ENCODE measurements around the gene SORCS2. TPM values are rescaled to one million over a fixed set of nuclear protein-coding genes. Genes with fewer than 3 reads are reported as not detected.

The SORCS2 gene
- polyA plus RNA-seq, 1 of the 3 experiments (the other 2 are of a cell fraction) = 1.6 TPM

DNA sequence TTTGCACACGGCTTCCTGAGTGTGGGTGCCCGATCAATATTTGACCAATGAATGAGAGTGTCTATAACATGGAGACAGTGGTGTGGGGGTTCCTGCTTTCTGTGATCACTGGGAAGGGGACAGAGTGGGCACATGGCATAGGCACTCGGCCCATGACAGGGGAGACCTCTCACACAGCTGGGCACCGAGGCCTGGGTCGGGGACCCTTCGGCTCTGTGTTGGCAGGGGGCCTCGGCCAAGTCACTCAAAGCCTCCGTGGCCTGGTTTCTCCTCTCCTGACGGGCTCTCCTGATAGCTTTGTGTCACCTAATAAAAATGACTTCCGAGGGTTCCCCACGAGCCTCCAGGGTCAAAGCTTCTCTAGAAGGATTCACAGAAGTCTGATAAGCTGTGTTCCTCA is 286.3 kb downstream of the SORCS2 start:
- ChIA-PET POLR2A (no interaction called here), CTCF (interaction anchor here (0.5 to 1.2 kb wide), 2 partner anchors 15 to 241 kb away, joined by 3 read pairs; no protein-coding TSS in a partner anchor)
- Histone ChIP-seq H3K4me1 (ENCODE audit: control insufficient read depth in 1 of 2, insufficient read depth in 2 of 2, low read depth in 1 of 2, low read length in 1 of 2) (no peaks in the 10 kb centered on the region), H3K9me3 (no peaks in the 10 kb centered on the region), H3K9ac (no peak overlapping the region), H3F3A (replicated peaks; ENCODE audit: insufficient read depth) (no peaks in the 10 kb centered on the region), H3K9me2 (no peaks in the 10 kb centered on the region), H3K27me3 (ENCODE audit: insufficient read depth) (no peaks in the 10 kb centered on the region; the same call in 1 of the 2 replicates), H3K79me2 (ENCODE audit: insufficient read depth) (no peaks in the 10 kb centered on the region), H3K27ac (ENCODE audit: low read depth in 2 of 2, low read length in 1 of 2) (no peak overlapping the region), H3K36me3 (replicated peaks in 1 of 2; ENCODE audit: control insufficient read depth in 1 of 2, insufficient read depth in 2 of 2, low read length in 1 of 2) (no peaks in the 10 kb centered on the region), H2AFZ (ENCODE audit: low read depth) (no peak overlapping the region), H4K20me1 (ENCODE audit: insufficient read depth) (no peaks in the 10 kb centered on the region), H3K4me2 (no peak overlapping the region), H3K4me3 (ENCODE audit: low read depth in 2 of 2, low read length in 1 of 2) (no peak overlapping the region)
- no peak for DNase-seq
- WGBS (ENCODE audit: low lambda C conversion rate) = 39% methylated on average over 4 of the region's 11 CpGs
- TF ChIP-seq, protein P1, sequence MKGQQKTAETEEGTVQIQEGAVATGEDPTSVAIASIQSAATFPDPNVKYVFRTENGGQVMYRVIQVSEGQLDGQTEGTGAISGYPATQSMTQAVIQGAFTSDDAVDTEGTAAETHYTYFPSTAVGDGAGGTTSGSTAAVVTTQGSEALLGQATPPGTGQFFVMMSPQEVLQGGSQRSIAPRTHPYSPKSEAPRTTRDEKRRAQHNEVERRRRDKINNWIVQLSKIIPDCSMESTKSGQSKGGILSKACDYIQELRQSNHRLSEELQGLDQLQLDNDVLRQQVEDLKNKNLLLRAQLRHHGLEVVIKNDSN (IDR thresholded peaks at IDR 0.05; ENCODE audit: borderline replicate concordance, low read depth) = no peak
- no peak for TF ChIP-seq FOXJ3 (CRISPR knock-in tag; IDR thresholded peaks at IDR 0.05)
- no peak for TF ChIP-seq NRF1 (IDR thresholded peaks at IDR 0.05; ENCODE audit: low read depth, low read length)
- no peak for TF ChIP-seq MXI1 (IDR thresholded peaks at IDR 0.05; ENCODE audit: low read depth, low read length)
- TF ChIP-seq SIN3A (IDR thresholded peaks at IDR 0.05; ENCODE audit: borderline replicate concordance, low read depth, low read length) = no peak
- TF ChIP-seq, protein P2, sequence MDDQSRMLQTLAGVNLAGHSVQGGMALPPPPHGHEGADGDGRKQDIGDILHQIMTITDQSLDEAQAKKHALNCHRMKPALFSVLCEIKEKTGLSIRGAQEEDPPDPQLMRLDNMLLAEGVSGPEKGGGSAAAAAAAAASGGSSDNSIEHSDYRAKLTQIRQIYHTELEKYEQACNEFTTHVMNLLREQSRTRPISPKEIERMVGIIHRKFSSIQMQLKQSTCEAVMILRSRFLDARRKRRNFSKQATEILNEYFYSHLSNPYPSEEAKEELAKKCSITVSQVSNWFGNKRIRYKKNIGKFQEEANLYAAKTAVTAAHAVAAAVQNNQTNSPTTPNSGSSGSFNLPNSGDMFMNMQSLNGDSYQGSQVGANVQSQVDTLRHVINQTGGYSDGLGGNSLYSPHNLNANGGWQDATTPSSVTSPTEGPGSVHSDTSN (IDR thresholded peaks at IDR 0.05) = no peak
- no peak for TF ChIP-seq RAD21 (IDR thresholded peaks at IDR 0.05; ENCODE audit: low read length)
- no peak for TF ChIP-seq YY1 (IDR thresholded peaks at IDR 0.05; ENCODE audit: low read depth)
- no peak for TF ChIP-seq NFIC (IDR thresholded peaks at IDR 0.05; ENCODE audit: borderline replicate concordance)
- TF ChIP-seq EZH2phosphoT487 (IDR thresholded peaks at IDR 0.05; ENCODE audit: borderline replicate concordance, low read depth) = no peak
- TF ChIP-seq, protein P3, sequence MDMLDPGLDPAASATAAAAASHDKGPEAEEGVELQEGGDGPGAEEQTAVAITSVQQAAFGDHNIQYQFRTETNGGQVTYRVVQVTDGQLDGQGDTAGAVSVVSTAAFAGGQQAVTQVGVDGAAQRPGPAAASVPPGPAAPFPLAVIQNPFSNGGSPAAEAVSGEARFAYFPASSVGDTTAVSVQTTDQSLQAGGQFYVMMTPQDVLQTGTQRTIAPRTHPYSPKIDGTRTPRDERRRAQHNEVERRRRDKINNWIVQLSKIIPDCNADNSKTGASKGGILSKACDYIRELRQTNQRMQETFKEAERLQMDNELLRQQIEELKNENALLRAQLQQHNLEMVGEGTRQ (IDR thresholded peaks at IDR 0.05; ENCODE audit: borderline replicate concordance, low read depth, low read length) = no peak
- no peak for TF ChIP-seq GATA2 (CRISPR knock-in tag; IDR thresholded peaks at IDR 0.05)
- no peak for TF ChIP-seq POLR2AphosphoS5 (IDR thresholded peaks at IDR 0.05; ENCODE audit: low read depth, low read length)

DNA sequence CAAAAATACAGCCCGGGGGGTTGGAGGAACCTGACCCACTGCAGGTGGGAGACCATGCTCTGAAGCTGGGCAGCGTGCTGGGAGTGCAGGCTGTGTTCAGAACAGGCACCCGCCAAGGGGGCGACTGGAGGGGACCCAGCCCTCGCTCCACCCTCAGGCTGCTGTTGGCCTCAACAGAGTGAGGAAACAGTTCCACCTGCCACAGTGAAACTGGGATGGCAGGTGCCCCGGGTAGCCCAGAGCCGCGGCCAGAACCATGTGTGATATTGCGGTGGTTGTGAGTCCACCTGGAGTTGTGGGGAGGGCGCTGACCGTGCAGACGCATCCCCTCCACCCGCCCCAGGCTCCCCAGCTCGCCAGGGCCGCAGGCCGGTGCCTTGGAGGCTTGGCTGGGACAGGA is 288.1 kb downstream of the SORCS2 start:
- no peaks in the 10 kb centered on the region; a peak in 1 of 4 replicates for H3K4me1 ChIP-seq (ENCODE audit: control insufficient read depth in 1 of 2, insufficient read depth in 2 of 2, low read depth in 1 of 2, low read length in 1 of 2)
- no peaks in the 10 kb centered on the region for H3K79me2 ChIP-seq (ENCODE audit: insufficient read depth)
- H3K9me3 ChIP-seq = no peaks in the 10 kb centered on the region
- H3K4me2 ChIP-seq = no peak overlapping the region
- DNase-seq = no peak
- H4K20me1 ChIP-seq (ENCODE audit: insufficient read depth) = no peaks in the 10 kb centered on the region
- H3K36me3 ChIP-seq (replicated peaks in 1 of 2; ENCODE audit: control insufficient read depth in 1 of 2, insufficient read depth in 2 of 2, low read length in 1 of 2) = no peaks in the 10 kb centered on the region
- ChIA-PET CTCF (no interaction called here), POLR2A (no interaction called here)
- no peak for TF ChIP-seq RXRA (IDR thresholded peaks at IDR 0.05; ENCODE audit: borderline replicate concordance, low read depth)
- no peaks in the 10 kb centered on the region for H3F3A ChIP-seq (replicated peaks; ENCODE audit: insufficient read depth)
- H3K9me2 ChIP-seq = no peaks in the 10 kb centered on the region
- no peak overlapping the region for H3K27ac ChIP-seq (ENCODE audit: low read depth in 2 of 2, low read length in 1 of 2)
- WGBS (ENCODE audit: low lambda C conversion rate) = 68% methylated on average over 10 of the region's 16 CpGs
- H3K27me3 ChIP-seq (ENCODE audit: insufficient read depth) = no peaks in the 10 kb centered on the region; the same call in 1 of the 2 replicates
- no peak overlapping the region for H2AFZ ChIP-seq (ENCODE audit: low read depth)
- no peak overlapping the region for H3K9ac ChIP-seq
- no peak overlapping the region for H3K4me3 ChIP-seq (ENCODE audit: low read depth in 2 of 2, low read length in 1 of 2)

Data from SK-N-SH (cell line).